Measurements from ENCODE around the gene PTAR1.

The PTAR1 gene

DNA sequence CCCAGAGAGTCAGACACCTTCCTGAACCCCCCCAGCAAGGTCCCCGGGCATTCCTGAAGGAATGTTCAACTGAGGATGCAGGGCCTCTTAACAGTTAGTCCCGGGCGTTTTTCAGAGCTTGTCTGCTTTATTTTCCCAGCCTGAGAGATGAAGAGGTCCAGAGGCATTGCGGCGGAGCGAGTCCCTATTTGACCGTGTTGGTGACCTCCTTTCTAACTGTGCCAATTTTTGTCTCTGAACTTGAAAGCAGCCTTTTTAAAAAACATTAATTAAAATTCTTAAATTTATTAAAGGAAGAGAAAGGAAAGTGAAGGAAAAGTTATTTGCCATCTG is 433 bp upstream of the PTAR1 start:
- Histone ChIP-seq H3K27me3 (ENCODE audit: insufficient read depth, poor library complexity, severe bottlenecking) (no peaks in the 10 kb centered on the region), H3K4me3 (replicated peaks; ENCODE audit: insufficient read depth, low read length) (peak overlapping the region; percentile 78), H3K27ac (replicated peaks) (peak overlapping the region; percentile 92)
- no peak for DNase-seq (ENCODE audit: low read depth in 1 of 2, low spot score in 1 of 2)
- no peak for TF ChIP-seq GABPA (IDR thresholded peaks at IDR 0.05; ENCODE audit: low read depth)
- TF ChIP-seq, protein P1, sequence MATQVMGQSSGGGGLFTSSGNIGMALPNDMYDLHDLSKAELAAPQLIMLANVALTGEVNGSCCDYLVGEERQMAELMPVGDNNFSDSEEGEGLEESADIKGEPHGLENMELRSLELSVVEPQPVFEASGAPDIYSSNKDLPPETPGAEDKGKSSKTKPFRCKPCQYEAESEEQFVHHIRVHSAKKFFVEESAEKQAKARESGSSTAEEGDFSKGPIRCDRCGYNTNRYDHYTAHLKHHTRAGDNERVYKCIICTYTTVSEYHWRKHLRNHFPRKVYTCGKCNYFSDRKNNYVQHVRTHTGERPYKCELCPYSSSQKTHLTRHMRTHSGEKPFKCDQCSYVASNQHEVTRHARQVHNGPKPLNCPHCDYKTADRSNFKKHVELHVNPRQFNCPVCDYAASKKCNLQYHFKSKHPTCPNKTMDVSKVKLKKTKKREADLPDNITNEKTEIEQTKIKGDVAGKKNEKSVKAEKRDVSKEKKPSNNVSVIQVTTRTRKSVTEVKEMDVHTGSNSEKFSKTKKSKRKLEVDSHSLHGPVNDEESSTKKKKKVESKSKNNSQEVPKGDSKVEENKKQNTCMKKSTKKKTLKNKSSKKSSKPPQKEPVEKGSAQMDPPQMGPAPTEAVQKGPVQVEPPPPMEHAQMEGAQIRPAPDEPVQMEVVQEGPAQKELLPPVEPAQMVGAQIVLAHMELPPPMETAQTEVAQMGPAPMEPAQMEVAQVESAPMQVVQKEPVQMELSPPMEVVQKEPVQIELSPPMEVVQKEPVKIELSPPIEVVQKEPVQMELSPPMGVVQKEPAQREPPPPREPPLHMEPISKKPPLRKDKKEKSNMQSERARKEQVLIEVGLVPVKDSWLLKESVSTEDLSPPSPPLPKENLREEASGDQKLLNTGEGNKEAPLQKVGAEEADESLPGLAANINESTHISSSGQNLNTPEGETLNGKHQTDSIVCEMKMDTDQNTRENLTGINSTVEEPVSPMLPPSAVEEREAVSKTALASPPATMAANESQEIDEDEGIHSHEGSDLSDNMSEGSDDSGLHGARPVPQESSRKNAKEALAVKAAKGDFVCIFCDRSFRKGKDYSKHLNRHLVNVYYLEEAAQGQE (IDR thresholded peaks at IDR 0.05; ENCODE audit: insufficient replicate concordance, low read depth) = peak; percentile 20

- H3K27me3 ChIP-seq (ENCODE audit: insufficient read depth, poor library complexity, severe bottlenecking) = no peaks in the 10 kb centered on the region
- H3K27ac ChIP-seq (replicated peaks) = peak overlapping the region; percentile 92
- DNase-seq (ENCODE audit: low read depth in 1 of 2, low spot score in 1 of 2) = no peak
- TF ChIP-seq GABPA (IDR thresholded peaks at IDR 0.05; ENCODE audit: low read depth) (no peak), SPI1 (IDR thresholded peaks at IDR 0.05; ENCODE audit: borderline replicate concordance, low read depth) (no peak), POLR2AphosphoS5 (IDR thresholded peaks at IDR 0.05; ENCODE audit: low read depth) (no peak)
- TF ChIP-seq, protein P1 (IDR thresholded peaks at IDR 0.05; ENCODE audit: insufficient replicate concordance, low read depth) = no peak
- TF ChIP-seq, protein P2, sequence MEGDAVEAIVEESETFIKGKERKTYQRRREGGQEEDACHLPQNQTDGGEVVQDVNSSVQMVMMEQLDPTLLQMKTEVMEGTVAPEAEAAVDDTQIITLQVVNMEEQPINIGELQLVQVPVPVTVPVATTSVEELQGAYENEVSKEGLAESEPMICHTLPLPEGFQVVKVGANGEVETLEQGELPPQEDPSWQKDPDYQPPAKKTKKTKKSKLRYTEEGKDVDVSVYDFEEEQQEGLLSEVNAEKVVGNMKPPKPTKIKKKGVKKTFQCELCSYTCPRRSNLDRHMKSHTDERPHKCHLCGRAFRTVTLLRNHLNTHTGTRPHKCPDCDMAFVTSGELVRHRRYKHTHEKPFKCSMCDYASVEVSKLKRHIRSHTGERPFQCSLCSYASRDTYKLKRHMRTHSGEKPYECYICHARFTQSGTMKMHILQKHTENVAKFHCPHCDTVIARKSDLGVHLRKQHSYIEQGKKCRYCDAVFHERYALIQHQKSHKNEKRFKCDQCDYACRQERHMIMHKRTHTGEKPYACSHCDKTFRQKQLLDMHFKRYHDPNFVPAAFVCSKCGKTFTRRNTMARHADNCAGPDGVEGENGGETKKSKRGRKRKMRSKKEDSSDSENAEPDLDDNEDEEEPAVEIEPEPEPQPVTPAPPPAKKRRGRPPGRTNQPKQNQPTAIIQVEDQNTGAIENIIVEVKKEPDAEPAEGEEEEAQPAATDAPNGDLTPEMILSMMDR (IDR thresholded peaks at IDR 0.05; ENCODE audit: insufficient read depth, low read length) = no peak
- peak overlapping the region; percentile 78 for H3K4me3 ChIP-seq (replicated peaks; ENCODE audit: insufficient read depth, low read length)
Observed at GRCh38 chr9:69759021-69759420, 790 bp downstream of the PTAR1 start.

DNA sequence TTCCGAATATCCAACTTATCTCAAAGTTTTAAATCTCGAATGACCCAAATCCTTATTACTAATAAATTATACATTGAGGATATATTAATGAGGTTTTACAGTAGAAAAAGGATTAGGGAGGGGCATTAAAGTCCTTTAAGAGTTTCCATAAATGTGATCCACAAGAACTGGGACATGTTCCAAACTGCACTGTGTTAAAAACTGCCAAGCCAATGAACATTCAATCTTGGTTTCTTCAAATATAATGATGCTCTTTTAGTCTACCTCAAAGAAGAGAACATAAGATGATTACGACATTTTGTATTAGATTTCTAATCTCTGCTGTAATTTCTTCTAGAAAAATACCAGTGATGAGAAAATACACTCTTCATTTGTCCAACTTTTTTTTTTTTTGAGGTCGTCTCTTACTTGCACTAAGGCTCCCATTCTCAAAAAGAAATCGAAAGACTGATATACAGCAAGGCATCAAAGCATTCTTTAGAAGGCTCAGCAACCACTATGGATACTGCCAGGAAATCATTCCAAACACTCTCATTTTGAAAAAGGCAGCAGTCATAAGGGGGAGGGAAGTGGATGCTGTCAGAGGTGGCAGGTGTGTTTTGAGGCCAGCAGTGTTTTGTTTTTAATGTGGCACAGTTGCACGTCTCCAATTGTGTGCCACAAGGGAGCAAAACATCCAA is 1.7 kb downstream of the PTAR1 start:
- DNase-seq (ENCODE audit: low read depth in 1 of 2, low spot score in 1 of 2) = no peak
- peak overlapping the region; percentile 13 for H3K4me3 ChIP-seq (replicated peaks; ENCODE audit: insufficient read depth, low read length)
- TF ChIP-seq SPI1 (IDR thresholded peaks at IDR 0.05; ENCODE audit: borderline replicate concordance, low read depth) (no peak), POLR2AphosphoS5 (IDR thresholded peaks at IDR 0.05; ENCODE audit: low read depth) (no peak), GABPA (IDR thresholded peaks at IDR 0.05; ENCODE audit: low read depth) (no peak)
- TF ChIP-seq, protein P1 (IDR thresholded peaks at IDR 0.05; ENCODE audit: insufficient replicate concordance, low read depth) = no peak
- TF ChIP-seq, protein P2 (IDR thresholded peaks at IDR 0.05; ENCODE audit: insufficient read depth, low read length) = no peak
- no peaks in the 10 kb centered on the region for H3K27me3 ChIP-seq (ENCODE audit: insufficient read depth, poor library complexity, severe bottlenecking)
- peak overlapping the region; percentile 92; the same call in 1 of the 2 replicates for H3K27ac ChIP-seq (replicated peaks)
